ENCODE results near the gene HEPACAM2. TPM values are rescaled to one million over a fixed set of nuclear protein-coding genes. Genes with fewer than 3 reads are reported as not detected.

HEPACAM2 gene
- total RNA-seq, 1 experiment from 2014 or later, result not detected

GRCh38 chr7:93172683-93173082, 53.6 kb downstream of the HEPACAM2 start:
- Histone ChIP-seq H2BK12ac (ENCODE audit: insufficient read length, low read depth, low read length) (no peak overlapping the region), H2BK20ac (ENCODE audit: low read depth, low read length, poor library complexity, severe bottlenecking) (no peak overlapping the region), H3K4ac (ENCODE audit: low read depth, low read length) (no peak overlapping the region), H4K91ac (ENCODE audit: insufficient read length, low read depth, low read length) (no peak overlapping the region), H3K27ac (ENCODE audit: insufficient read length, low read depth, low read length) (no peak overlapping the region), H2AK5ac (ENCODE audit: insufficient read length, low read length) (no peak overlapping the region), H2BK5ac (ENCODE audit: insufficient read length, low read length) (no peak overlapping the region), H3K4me1 (ENCODE audit: insufficient read depth, low read length) (no peaks in the 10 kb centered on the region), H3K4me2 (ENCODE audit: insufficient read depth, insufficient read length, low read length) (no peak overlapping the region), H2BK120ac (ENCODE audit: low read depth, low read length, poor library complexity, severe bottlenecking) (no peak overlapping the region), H3K14ac (ENCODE audit: insufficient read depth, low read length) (no peak overlapping the region), H4K8ac (replicated peaks; ENCODE audit: insufficient read length, low read depth, low read length) (no peak overlapping the region), H4K20me1 (ENCODE audit: control insufficient read depth, insufficient read depth, insufficient read length) (no peaks in the 10 kb centered on the region), H3K9me3 (ENCODE audit: control insufficient read depth, low read depth, low read length) (peaks cover 6% of the 10 kb centered on the region), H2AFZ (ENCODE audit: low read length) (no peak overlapping the region), H3K23ac (ENCODE audit: insufficient read length, low read depth, low read length) (no peak overlapping the region), H4K5ac (ENCODE audit: insufficient read length, low read depth, low read length) (no peak overlapping the region), H3K9ac (ENCODE audit: extremely low read depth, insufficient read length, low read length) (no peak overlapping the region), H3K27me3 (ENCODE audit: insufficient read depth, low read length) (no peaks in the 10 kb centered on the region; the same call in 1 of the 2 replicates), H2BK15ac (ENCODE audit: low read depth, low read length) (no peak overlapping the region), H3T11ph (ENCODE audit: low read length) (no peak overlapping the region), H3K18ac (ENCODE audit: insufficient read length, low read depth, low read length) (no peak overlapping the region), H3K79me2 (ENCODE audit: insufficient read depth, low read length) (no peaks in the 10 kb centered on the region), H3K23me2 (ENCODE audit: insufficient read length, low read depth, low read length, poor library complexity, severe bottlenecking) (no peaks in the 10 kb centered on the region), H3K56ac (ENCODE audit: insufficient read length, low read depth, low read length) (no peak overlapping the region), H3K79me1 (ENCODE audit: insufficient read depth, low read depth, low read length, poor library complexity, severe bottlenecking) (no peaks in the 10 kb centered on the region)
- Mint-ChIP-seq H3K4me3 (no peak overlapping the region), H3K9me3 (peaks cover 16 to 21% of the 10 kb centered on the region in 2 experiments), H3K36me3 (ENCODE audit: insufficient read depth in 1 of 3, low read depth in 3 of 3) (peaks cover 0 to 5% (median 0%) of the 10 kb centered on the region in 3 experiments; a peak in 2 of 7 replicates), H3K27ac (no peak overlapping the region), H3K27me3 (ENCODE audit: low read depth) (peaks cover 17% of the 10 kb centered on the region), H3K4me1 (no peaks in the 10 kb centered on the region)
- WGBS (ENCODE audit: extremely low coverage, insufficient read length, low lambda C conversion rate), result no CpG with 5 or more reads among the region's 2 CpGs
- DNase-seq, result no peak
- TF ChIP-seq, protein P1, sequence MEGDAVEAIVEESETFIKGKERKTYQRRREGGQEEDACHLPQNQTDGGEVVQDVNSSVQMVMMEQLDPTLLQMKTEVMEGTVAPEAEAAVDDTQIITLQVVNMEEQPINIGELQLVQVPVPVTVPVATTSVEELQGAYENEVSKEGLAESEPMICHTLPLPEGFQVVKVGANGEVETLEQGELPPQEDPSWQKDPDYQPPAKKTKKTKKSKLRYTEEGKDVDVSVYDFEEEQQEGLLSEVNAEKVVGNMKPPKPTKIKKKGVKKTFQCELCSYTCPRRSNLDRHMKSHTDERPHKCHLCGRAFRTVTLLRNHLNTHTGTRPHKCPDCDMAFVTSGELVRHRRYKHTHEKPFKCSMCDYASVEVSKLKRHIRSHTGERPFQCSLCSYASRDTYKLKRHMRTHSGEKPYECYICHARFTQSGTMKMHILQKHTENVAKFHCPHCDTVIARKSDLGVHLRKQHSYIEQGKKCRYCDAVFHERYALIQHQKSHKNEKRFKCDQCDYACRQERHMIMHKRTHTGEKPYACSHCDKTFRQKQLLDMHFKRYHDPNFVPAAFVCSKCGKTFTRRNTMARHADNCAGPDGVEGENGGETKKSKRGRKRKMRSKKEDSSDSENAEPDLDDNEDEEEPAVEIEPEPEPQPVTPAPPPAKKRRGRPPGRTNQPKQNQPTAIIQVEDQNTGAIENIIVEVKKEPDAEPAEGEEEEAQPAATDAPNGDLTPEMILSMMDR (conservative IDR thresholded peaks at IDR 0.05), result no peak
